ENCODE data around the gene TLE2.

The TLE2 gene

DNA sequence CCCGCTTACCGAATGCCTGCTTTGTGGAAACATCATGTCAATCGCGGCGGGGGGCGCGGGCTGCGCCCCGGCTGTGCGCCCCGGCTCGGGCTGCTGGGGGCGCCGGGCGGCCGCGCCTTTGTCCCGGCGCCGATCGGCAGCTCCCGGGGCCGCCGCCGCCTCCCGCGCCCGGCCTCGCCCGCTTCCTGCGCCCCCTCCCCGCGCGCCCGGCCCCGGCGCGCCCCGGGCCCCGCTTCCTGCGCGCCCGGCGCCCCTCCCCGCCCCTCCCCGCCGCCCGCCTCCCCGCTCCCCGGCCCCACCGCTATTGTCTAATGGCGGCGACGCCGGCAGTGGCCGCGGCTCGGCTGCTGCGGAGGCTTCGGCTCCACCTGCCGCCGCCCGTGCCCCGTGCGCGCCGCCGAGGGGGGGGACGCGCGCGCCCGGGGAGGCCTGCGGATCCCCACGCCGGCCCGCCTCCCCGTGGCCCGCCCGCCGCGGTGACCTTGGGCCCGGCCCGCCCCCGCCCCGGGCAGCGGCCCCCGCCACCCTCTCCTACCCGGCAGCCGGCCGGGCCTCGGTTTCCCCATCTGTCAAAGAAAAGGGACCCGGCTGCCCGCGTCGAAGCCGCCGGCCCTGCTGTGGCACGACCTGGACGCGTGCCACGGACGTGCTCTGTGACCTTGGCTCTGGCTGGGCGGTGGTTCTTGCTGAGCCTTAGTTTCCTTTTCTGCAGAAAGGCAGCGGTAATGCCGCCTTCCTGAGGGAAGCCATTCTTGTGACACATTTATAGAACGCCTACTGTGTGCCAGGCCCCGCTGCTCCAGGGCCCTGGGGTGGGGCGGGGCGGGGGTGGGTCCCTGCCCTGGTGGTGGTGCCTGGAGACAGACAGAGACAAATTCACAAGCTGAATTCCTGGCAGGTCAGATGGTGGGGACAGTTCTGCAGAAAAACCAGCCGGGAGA is 33.4 kb upstream of the TLE2 start, which contains the start of gene TLE5:
Gene TLE5, minus strand, starts transcription at position 331 of the 941 bp plus-strand sequence. Its CDS starts 295 bp downstream, at position 36.
- H3K27ac ChIP-seq (ENCODE audit: low read depth, low read length, severe bottlenecking) = no peak within 1 kb of the TSS
- H3K4me3 ChIP-seq (ENCODE audit: extremely low read depth, insufficient read depth, low read length, poor library complexity, severe bottlenecking) = peak within 1 kb of the TSS; percentile 66
- H3K9me3 ChIP-seq (ENCODE audit: control insufficient read depth, low read length) = no peaks in the 10 kb centered on the region
- peaks cover 6% of the 10 kb centered on the region for H3K4me1 ChIP-seq (ENCODE audit: control insufficient read depth, insufficient read depth, low read length, poor library complexity, severe bottlenecking)
- 4 to 5% methylated on average over 27 to 65 of the region's 111 CpGs for WGBS, 2 experiments (ENCODE audit: insufficient coverage in 2 of 2)
- peaks cover 34% of the 10 kb centered on the region for H3K36me3 ChIP-seq (ENCODE audit: control insufficient read depth, insufficient read depth, low read length)

DNA sequence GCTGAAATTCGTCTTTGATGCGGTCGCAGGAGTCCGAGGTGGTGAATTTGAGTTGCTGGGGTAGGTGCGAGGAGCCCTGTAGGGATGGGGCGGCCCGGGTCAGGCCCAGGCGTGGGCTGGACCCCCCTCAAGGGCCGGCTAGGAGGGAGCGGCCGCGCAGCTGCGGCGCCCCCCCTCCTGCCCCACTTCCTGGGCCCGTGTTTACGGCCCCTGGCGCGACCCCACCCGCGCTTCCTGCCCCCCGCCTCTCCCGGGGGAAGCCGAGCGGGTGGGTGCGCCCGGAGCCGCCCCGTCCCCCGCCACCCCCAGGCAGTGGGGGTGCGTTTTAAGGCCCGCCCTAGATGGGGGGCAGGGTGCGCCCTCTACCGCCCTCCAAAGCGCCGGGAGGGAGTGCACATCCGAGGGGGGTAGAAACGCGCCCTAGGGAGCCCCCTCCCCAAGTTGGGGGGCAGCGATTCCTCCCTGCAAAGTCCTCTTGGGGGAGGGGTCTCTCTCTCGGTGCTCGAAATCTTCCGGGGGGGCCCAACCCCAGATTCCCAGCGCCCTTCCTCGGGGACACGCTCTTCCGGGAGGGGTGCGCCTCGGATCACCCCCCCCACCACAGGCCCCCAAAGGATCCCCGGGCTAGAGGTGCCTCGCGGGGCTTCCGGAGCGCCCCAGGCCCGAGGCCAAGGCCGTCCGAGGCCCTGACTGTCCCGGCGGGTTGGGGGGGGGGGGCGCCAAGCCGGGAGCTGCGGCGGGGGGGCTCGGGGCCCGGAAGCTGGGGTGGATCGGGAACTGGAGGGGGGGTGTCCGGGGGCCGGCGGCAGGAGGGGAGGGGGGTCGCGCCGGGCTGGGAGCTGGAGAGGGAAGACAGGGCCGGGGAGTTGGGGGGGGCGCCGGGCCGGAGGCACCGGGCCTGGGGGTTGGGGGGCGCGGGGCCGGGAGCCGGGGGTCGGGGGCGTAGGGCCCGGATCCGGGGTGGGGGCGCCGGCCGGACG is 32.4 kb upstream of the TLE2 start:
- H3K27ac ChIP-seq (ENCODE audit: low read depth, low read length, severe bottlenecking) = no peak overlapping the region
- H3K4me1 ChIP-seq (ENCODE audit: control insufficient read depth, insufficient read depth, low read length, poor library complexity, severe bottlenecking) = peaks cover 14% of the 10 kb centered on the region
- H3K36me3 ChIP-seq (ENCODE audit: control insufficient read depth, insufficient read depth, low read length) = peaks cover 42% of the 10 kb centered on the region
- peak overlapping the region; percentile 66 for H3K4me3 ChIP-seq (ENCODE audit: extremely low read depth, insufficient read depth, low read length, poor library complexity, severe bottlenecking)
- WGBS, 2 experiments (ENCODE audit: insufficient coverage in 2 of 2) = 9 to 12% methylated on average over 23 to 37 of the region's 88 CpGs
- H3K9me3 ChIP-seq (ENCODE audit: control insufficient read depth, low read length) = no peaks in the 10 kb centered on the region

DNA sequence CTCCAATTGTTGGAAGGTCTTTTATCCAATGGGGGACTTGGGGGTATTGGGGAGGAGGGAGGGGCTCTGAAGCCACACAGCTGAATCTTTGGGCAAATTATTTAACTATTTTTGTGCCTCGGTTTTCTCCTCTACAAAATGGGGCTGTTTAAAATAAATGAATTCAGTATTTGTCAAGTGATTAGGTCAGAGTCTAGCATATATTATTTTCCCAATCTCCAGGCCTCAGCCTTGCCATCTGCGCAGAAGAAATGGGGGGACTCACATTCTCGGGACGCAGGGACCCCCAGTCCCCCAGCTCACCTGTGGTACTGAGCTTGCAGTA is 31.7 kb upstream of the TLE2 start:
- no peak overlapping the region for H3K27ac ChIP-seq (ENCODE audit: low read depth, low read length, severe bottlenecking)
- H3K36me3 ChIP-seq (ENCODE audit: control insufficient read depth, insufficient read depth, low read length) = peaks cover 42% of the 10 kb centered on the region
- H3K9me3 ChIP-seq (ENCODE audit: control insufficient read depth, low read length) = no peaks in the 10 kb centered on the region
- peaks cover 21% of the 10 kb centered on the region for H3K4me1 ChIP-seq (ENCODE audit: control insufficient read depth, insufficient read depth, low read length, poor library complexity, severe bottlenecking)
- WGBS, 2 experiments (ENCODE audit: insufficient coverage in 2 of 2) = 84% methylated on average over 3 of the region's 4 CpGs; no CpG with 5 or more reads in 1 of the 2 experiments
- H3K4me3 ChIP-seq (ENCODE audit: extremely low read depth, insufficient read depth, low read length, poor library complexity, severe bottlenecking) = peak overlapping the region; percentile 66

DNA sequence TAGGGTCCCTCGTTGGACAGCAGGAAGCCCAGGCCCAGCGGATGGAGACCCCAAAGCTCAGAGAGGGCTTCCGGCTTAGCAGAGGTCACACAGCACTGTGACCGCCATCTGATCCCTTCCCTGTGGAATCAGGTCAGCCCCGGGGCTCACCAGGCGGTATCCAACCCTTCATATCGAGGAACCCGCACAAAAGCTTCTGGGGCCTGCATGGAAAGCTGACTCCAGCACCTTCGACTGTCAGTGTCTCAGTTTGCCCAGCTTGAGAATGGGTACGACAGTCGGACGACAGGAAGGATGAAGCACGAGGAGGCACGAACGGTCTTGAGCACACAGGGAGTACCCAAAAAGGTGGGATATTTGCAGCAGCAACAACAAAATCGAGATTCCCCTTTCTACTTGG is 30.6 kb upstream of the TLE2 start:
- 95 to 96% methylated on average over 16 of the region's 16 CpGs for WGBS, 2 experiments (ENCODE audit: insufficient coverage in 2 of 2)
- H3K4me3 ChIP-seq (ENCODE audit: extremely low read depth, insufficient read depth, low read length, poor library complexity, severe bottlenecking) = no peak overlapping the region
- no peak overlapping the region for H3K27ac ChIP-seq (ENCODE audit: low read depth, low read length, severe bottlenecking)
- H3K4me1 ChIP-seq (ENCODE audit: control insufficient read depth, insufficient read depth, low read length, poor library complexity, severe bottlenecking) = peaks cover 30% of the 10 kb centered on the region
- H3K36me3 ChIP-seq (ENCODE audit: control insufficient read depth, insufficient read depth, low read length) = peaks cover 54% of the 10 kb centered on the region
- no peaks in the 10 kb centered on the region for H3K9me3 ChIP-seq (ENCODE audit: control insufficient read depth, low read length)

DNA sequence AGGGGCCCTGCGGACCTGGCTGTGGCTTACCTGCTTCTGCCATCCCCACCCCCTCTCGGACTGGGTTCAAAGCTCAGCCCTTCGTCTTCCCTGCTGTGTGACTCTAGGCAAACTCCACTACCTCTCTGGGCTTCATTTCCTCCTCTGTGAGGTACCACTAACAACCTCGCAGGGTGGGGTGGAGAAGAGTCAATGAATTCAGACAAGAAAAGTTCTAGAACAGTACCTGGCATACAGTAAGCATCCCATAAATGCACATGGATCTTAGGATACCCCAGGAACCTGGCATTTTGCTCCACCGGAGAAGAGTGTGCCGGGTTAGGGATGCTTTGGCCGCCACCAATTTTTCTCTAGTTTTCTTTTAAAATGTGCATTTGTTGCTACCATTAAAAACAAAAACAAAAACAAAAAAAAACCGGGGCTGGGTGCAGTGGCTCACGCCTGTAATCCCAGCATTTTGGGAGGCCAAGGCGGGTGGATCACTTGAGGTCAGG is 29.8 kb upstream of the TLE2 start:
- Histone ChIP-seq H3K4me3 (ENCODE audit: extremely low read depth, insufficient read depth, low read length, poor library complexity, severe bottlenecking) (no peak overlapping the region), H3K27ac (ENCODE audit: low read depth, low read length, severe bottlenecking) (no peak overlapping the region), H3K9me3 (ENCODE audit: control insufficient read depth, low read length) (no peaks in the 10 kb centered on the region), H3K4me1 (ENCODE audit: control insufficient read depth, insufficient read depth, low read length, poor library complexity, severe bottlenecking) (peaks cover 30% of the 10 kb centered on the region), H3K36me3 (ENCODE audit: control insufficient read depth, insufficient read depth, low read length) (peaks cover 61% of the 10 kb centered on the region)
- WGBS, 2 experiments (ENCODE audit: insufficient coverage in 2 of 2) = 90 to 95% methylated on average over 8 to 10 of the region's 10 CpGs

DNA sequence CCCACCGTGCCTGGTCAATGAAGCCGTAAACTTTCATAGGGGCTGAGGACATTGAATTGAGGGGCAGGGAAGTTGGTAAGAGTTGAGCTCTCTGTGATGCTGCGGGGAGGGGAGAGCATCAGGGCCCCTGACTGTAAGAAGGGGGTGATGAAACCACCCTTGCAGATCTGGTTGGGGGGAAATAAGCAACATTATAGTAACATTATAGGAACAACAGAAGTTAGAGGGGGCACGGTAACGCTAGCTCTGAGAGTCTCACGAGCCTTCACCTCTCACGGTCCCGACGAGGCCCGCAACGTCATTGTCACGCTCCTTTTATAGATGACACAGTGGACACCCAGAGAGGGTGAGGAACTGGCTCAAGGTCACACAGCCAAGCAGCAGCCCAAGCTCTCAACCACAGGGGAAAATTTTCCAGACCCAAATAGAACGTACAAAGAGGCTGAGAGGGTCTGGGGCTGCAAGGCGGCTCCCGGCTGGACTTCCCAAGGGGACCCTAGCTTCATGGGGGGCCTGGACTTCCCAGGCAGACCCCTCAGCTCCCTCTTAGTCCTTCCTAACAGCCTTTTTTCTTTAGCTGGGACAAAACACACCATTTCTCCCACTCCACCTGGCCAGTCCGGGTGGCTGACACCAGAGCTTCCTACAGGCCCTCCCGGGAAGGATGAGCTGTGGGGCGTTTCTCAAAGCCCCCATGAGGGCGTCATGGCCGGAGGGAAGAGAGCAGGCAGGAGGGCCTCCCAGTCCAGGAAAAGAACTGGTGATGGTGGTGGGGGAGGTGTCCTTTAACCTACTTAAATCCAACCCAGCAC is 29.1 kb upstream of the TLE2 start:
- peaks cover 67% of the 10 kb centered on the region for H3K36me3 ChIP-seq (ENCODE audit: control insufficient read depth, insufficient read depth, low read length)
- no peaks in the 10 kb centered on the region for H3K9me3 ChIP-seq (ENCODE audit: control insufficient read depth, low read length)
- H3K4me1 ChIP-seq (ENCODE audit: control insufficient read depth, insufficient read depth, low read length, poor library complexity, severe bottlenecking) = peaks cover 30% of the 10 kb centered on the region
- WGBS, 2 experiments (ENCODE audit: insufficient coverage in 2 of 2) = 91 to 94% methylated on average over 13 to 15 of the region's 20 CpGs
- H3K27ac ChIP-seq (ENCODE audit: low read depth, low read length, severe bottlenecking) = no peak overlapping the region
- H3K4me3 ChIP-seq (ENCODE audit: extremely low read depth, insufficient read depth, low read length, poor library complexity, severe bottlenecking) = no peak overlapping the region

DNA sequence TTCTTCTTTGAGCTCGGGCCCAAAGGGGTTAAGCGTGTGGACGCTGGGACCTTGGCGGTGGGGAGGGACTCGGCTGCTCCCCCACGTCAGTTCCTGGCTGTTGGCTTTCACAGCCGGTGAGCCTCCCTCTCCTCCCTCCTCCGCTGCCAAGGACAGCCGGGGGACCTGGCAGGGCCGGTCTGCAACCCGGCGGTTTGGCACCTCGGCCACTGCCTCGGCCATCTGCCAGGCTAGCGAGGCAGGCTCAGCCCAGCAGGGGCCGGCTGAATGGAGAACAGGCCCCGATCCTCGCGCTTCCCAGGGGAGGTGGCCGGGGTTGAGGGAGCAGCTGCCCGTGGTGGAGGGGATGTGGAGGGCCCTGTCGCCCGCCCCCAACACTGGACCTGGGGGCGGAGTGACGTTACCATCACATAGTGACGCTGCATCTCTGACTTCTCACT is 28.2 kb upstream of the TLE2 start:
- Histone ChIP-seq H3K27ac (ENCODE audit: low read depth, low read length, severe bottlenecking) (no peak overlapping the region), H3K36me3 (ENCODE audit: control insufficient read depth, insufficient read depth, low read length) (peaks cover 74% of the 10 kb centered on the region), H3K4me1 (ENCODE audit: control insufficient read depth, insufficient read depth, low read length, poor library complexity, severe bottlenecking) (peaks cover 30% of the 10 kb centered on the region), H3K9me3 (ENCODE audit: control insufficient read depth, low read length) (no peaks in the 10 kb centered on the region), H3K4me3 (ENCODE audit: extremely low read depth, insufficient read depth, low read length, poor library complexity, severe bottlenecking) (no peak overlapping the region)
- WGBS, 2 experiments (ENCODE audit: insufficient coverage in 2 of 2) = 21 to 22% methylated on average over 18 to 21 of the region's 26 CpGs

DNA sequence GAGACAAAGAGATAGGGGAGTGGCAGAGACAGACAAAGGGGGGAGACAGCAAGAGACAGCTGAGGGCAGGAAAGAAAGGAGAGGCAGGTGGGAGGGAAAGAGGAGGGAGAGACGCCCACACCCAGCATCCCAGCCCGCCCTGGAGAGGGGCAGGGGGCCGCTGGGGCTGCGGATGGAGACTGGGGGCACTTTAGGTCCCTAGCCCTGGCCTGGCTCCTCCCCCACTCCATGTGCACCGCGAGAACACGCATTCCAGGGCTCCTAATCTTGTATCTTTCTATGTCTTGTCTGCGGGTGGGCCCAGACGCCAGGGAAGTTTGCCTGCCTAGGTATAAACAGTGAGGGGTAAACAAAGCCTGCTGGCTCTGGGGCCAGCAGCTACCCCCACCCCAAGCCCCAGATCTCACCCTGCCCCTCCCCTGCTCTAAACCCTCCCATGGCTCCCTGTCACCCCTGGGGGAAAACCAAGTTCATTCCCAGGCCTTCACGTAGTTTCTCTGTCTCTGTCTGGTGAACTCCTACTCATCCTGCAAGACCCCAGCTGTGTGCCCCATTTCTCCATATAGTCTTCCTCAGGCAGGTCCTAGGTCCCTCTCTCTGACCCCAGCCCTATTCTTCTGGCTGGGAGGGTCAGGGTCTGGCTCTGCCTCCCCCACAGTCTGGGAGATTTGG is 27.5 kb upstream of the TLE2 start:
- peaks cover 74% of the 10 kb centered on the region for H3K36me3 ChIP-seq (ENCODE audit: control insufficient read depth, insufficient read depth, low read length)
- WGBS, 2 experiments (ENCODE audit: insufficient coverage in 2 of 2) = 15 to 21% methylated on average over 4 to 8 of the region's 10 CpGs
- no peak overlapping the region for H3K4me3 ChIP-seq (ENCODE audit: extremely low read depth, insufficient read depth, low read length, poor library complexity, severe bottlenecking)
- H3K27ac ChIP-seq (ENCODE audit: low read depth, low read length, severe bottlenecking) = peak overlapping the region; percentile 30
- H3K9me3 ChIP-seq (ENCODE audit: control insufficient read depth, low read length) = no peaks in the 10 kb centered on the region
- H3K4me1 ChIP-seq (ENCODE audit: control insufficient read depth, insufficient read depth, low read length, poor library complexity, severe bottlenecking) = peaks cover 30% of the 10 kb centered on the region

DNA sequence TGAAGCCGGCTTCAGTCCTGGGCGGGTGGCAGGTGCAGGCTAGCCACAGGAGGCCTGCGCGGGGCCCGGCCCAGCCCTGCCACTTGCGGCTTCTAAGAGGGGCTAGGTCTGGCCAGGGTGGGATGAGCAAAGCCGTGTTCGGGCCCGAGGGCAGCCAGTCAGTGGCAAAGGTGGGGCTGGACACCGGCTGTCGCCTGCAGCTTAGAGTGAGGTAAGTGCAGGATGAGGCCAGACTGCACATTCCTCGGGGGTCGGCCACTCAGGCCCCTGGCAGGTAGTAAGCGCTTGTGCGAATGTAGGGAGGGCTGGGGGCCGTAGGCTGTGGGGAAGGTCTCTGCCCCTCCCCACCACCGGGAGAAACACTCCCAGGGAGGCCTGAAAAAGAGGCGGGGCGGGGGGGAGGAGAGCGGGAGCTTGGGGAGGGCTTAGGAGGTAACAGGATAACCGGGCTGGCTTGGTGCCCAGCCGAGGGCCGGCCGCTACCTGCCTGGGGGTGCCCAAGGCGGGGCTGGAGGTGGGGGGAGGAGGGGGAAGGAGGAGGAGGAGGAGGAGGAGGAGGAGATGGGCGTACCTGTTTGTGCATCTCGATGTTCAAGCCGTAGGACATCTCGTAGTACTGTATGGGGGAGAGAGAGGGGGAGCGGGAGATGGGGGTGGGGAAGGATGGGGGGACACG is 26.8 kb upstream of the TLE2 start:
- Histone ChIP-seq H3K27ac (ENCODE audit: low read depth, low read length, severe bottlenecking) (no peak overlapping the region), H3K4me3 (ENCODE audit: extremely low read depth, insufficient read depth, low read length, poor library complexity, severe bottlenecking) (no peak overlapping the region), H3K9me3 (ENCODE audit: control insufficient read depth, low read length) (no peaks in the 10 kb centered on the region), H3K36me3 (ENCODE audit: control insufficient read depth, insufficient read depth, low read length) (peaks cover 73% of the 10 kb centered on the region), H3K4me1 (ENCODE audit: control insufficient read depth, insufficient read depth, low read length, poor library complexity, severe bottlenecking) (peaks cover 30% of the 10 kb centered on the region)
- 44 to 46% methylated on average over 19 to 21 of the region's 31 CpGs for WGBS, 2 experiments (ENCODE audit: insufficient coverage in 2 of 2)

All from mesodermal cell (in vitro differentiated cells).